ENCODE data around the gene SELPLG.
"Not testable (repeated sequence)": the region's sequence is repeated elsewhere in the genome, so short reads cannot be mapped to it uniquely, and the experiment has no call there.

SELPLG gene

DNA sequence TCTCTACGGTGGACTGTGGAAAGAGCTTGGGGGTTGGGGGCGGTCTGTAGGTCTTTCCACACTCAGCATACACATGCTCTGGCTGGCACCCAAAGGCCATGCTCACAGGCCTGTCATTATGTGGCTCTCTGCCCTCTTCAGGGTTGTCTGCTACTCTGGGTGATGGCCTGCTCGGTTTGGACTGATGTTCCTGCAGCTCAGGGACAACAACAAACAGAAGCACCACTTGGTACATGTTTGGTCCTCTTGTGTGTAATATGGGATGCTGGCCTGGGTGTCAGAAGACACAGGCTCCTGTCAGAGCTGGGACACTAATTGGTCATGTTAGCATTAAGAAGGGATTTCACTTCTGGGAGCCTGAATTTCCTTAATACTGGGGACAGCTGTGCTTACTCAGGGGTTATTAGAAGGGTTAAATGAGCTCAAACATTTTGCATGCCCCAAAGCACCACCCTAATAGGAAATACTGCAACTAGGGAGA, 32.7 kb upstream of the SELPLG start:
- no peak overlapping the region for H3K4me3 ChIP-seq (ENCODE audit: low read depth, low read length)
- TF ChIP-seq, protein P1, sequence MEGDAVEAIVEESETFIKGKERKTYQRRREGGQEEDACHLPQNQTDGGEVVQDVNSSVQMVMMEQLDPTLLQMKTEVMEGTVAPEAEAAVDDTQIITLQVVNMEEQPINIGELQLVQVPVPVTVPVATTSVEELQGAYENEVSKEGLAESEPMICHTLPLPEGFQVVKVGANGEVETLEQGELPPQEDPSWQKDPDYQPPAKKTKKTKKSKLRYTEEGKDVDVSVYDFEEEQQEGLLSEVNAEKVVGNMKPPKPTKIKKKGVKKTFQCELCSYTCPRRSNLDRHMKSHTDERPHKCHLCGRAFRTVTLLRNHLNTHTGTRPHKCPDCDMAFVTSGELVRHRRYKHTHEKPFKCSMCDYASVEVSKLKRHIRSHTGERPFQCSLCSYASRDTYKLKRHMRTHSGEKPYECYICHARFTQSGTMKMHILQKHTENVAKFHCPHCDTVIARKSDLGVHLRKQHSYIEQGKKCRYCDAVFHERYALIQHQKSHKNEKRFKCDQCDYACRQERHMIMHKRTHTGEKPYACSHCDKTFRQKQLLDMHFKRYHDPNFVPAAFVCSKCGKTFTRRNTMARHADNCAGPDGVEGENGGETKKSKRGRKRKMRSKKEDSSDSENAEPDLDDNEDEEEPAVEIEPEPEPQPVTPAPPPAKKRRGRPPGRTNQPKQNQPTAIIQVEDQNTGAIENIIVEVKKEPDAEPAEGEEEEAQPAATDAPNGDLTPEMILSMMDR (IDR thresholded peaks at IDR 0.05; ENCODE audit: control insufficient read depth, extremely low read depth, insufficient read depth), result no peak
- no peak for DNase-seq (ENCODE audit: low read depth)

GRCh38 chr12:108665608-108666202, 32.0 kb upstream of the SELPLG start:
- DNase-seq (ENCODE audit: low read depth), result no peak
- no peak overlapping the region for H3K4me3 ChIP-seq (ENCODE audit: low read depth, low read length)
- TF ChIP-seq, protein P1 (IDR thresholded peaks at IDR 0.05; ENCODE audit: control insufficient read depth, extremely low read depth, insufficient read depth), result no peak

GRCh38 chr12:108664338-108665258, 30.9 kb upstream of the SELPLG start:
- no peak overlapping the region for H3K4me3 ChIP-seq (ENCODE audit: low read depth, low read length)
- DNase-seq (ENCODE audit: low read depth), result peak; percentile 55

DNA sequence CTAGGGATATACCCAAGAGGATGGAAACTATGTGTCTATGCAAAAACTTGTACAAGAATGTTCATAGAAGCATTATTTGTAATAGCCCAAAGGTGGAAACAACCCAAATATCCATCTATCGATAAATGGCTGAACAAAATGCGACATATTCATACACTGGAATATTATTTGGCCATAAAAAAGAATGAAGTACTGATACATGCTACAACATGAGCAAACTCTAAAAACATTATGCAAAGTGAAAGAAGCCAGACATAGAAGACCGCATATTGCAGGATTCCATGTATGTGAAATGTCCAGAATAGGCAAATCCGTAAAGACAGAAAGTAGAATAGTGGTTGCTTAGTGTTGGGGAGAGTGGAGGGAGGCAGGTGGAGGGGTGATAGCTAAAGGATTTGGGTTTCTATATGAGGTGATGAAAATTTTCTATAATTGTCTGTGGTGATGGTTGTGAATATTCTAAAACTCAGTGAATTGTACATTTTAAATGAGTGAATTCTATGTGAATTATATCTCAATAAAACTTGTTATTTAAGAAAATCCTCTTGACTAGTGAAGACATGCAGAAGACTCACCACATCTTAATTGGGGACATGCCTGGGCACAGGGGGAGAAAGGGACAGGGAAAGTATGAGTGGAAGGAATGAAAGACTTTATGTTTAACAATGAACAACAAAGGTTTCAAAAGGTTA, 29.8 kb upstream of the SELPLG start:
- H3K4me3 ChIP-seq (ENCODE audit: low read depth, low read length), result no peak overlapping the region
- TF ChIP-seq, protein P1 (IDR thresholded peaks at IDR 0.05; ENCODE audit: control insufficient read depth, extremely low read depth, insufficient read depth), result no peak
- no peak for DNase-seq (ENCODE audit: low read depth)

More at GRCh38 chr12:108664338-108665258, 30.9 kb upstream of the SELPLG start:
- TF ChIP-seq, protein P1 (IDR thresholded peaks at IDR 0.05; ENCODE audit: control insufficient read depth, extremely low read depth, insufficient read depth), result peak; percentile 94

GRCh38 chr12:108658115-108658514, 24.4 kb upstream of the SELPLG start:
- not testable (repeated sequence) for DNase-seq (ENCODE audit: low read depth); H3K4me3 ChIP-seq (ENCODE audit: low read depth, low read length)

GRCh38 chr12:108657130-108657745, 23.5 kb upstream of the SELPLG start:
- DNase-seq (ENCODE audit: low read depth), result no peak
- TF ChIP-seq, protein P1 (IDR thresholded peaks at IDR 0.05; ENCODE audit: control insufficient read depth, extremely low read depth, insufficient read depth), result no peak
- H3K4me3 ChIP-seq (ENCODE audit: low read depth, low read length), result no peak overlapping the region

GRCh38 chr12:108656247-108656646, 22.6 kb upstream of the SELPLG start:
- not testable (repeated sequence) for DNase-seq (ENCODE audit: low read depth); H3K4me3 ChIP-seq (ENCODE audit: low read depth, low read length)

DNA sequence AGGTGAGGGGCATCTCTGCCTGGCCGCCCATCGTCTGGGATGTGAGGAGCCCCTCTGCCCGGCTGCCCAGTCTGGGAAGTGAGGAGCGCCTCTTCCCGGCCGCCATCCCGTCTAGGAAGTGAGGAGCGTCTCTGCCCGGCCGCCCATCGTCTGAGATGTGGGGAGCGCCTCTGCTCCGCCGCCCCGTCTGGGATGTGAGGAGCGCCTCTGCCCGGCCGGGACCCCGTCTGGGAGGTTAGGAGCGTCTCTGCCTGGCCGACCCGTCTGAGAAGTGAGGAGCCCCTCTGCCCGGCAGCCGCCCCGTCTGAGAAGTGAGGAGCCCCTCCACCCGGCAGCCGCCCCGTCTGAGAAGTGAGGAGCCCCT, 22.1 kb upstream of the SELPLG start:
- DNase-seq (ENCODE audit: low read depth); H3K4me3 ChIP-seq (ENCODE audit: low read depth, low read length): not testable (repeated sequence)

DNA sequence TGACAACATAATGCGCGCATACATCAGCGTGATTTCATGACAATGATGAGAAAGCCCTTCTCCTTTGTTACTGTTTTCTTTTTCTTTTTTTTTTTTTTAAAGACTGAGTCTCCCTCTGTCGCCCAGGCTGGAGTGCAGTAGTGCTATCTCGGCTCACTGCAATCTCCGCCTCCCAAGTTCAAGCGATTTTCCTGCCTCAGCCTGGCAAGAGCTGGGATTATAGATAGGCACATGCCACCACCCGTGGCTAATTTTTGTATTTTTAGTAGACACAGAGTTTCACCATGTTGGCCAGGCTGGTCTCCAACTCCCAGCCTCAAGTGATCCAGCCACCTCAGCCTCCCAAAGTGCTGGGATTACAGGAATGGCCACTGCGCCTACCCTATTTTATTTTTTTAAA, 20.9 kb upstream of the SELPLG start:
- not testable (repeated sequence) for H3K4me3 ChIP-seq (ENCODE audit: low read depth, low read length); DNase-seq (ENCODE audit: low read depth)
